DMS79 treated with DMSO at 0.1 percent for 48 hours (cell line): ENCODE results near the gene NHS.

ENCODE experiments used
- DNase-seq: peaks from one replicate; lab custom pipeline; 2025; lab: John Stamatoyannopoulos, UW

Gene NHS

GRCh38 chrX:17448188-17448587 lies 73.2 kb downstream of the NHS start:
- no peak for DNase-seq

- DNase-seq: no peak
Measured at GRCh38 chrX:17449866-17450265, 74.9 kb downstream of the NHS start.

DNA sequence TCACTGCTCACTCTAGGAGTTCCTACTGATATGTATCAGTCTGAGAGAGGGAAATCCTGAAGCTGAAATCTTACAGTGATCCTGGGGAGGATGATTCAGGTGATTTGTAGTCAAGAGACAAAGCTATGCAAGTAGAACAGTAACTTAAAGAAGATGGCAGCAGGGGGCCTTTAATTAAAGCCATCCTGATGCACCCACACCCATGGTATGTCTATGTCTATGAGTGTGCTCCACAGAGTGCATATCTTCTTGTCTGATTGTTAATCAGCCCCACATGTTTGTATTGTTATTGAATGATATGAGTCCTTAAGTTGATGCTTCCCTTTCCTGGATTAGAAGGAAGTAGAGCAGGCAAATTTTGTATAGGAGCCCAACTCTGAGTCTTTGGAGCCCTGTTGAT lies 78.8 kb downstream of the NHS start:
- no peak for DNase-seq

DNA sequence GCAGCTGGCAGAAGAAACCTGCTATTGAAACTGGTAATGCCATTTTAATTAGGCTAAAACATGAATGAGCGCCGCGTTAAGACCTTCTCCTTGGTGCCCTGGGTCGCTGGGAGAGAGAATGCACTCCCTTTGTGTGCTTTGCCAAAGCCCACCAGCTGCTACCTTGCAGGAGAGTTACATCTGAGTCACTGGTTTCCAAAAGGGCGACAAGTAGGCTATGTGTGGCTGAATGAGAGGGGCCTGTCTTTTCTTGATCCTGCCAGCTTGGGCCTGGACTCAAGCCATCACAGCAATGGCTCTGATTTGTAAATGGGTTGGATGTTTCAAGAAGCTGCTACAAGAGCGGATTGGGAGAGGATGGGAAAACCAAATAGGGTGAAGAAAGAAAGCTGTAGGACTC lies 81.5 kb downstream of the NHS start:
- DNase-seq: no peak

DNA sequence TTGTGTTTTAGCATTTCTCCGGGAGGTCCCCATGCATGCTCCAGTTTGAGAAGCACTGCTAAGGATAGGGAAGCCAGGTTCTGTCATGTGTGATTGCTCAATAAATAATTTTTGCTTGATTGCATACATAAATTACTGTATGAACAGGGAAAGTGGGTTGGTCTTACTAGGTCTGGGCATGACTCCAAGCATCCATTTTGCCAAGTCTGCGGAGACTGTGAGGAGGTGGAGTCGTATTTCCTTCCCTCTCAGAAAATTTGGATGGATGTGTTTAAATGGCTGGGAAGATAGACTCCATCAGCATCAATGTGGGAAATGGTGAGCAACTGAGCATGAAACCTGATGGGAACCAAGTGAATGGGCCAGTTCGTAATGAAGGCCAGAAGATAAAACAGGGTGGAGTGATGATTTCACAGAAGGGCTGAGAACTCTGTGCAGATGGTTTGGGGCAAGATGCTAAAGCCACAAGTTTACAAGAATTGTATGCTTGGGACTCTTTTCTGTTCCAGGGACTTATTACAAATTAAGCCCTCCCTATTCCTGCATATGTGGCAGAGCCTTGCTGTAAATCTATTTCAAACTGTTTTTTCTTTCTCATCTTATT lies 84.1 kb downstream of the NHS start:
- peak; percentile 23 for DNase-seq

- no peak for DNase-seq
Measured at GRCh38 chrX:17459661-17460060, 84.7 kb downstream of the NHS start.

- no peak for DNase-seq
Measured at GRCh38 chrX:17462881-17463280, 87.9 kb downstream of the NHS start.

DNA sequence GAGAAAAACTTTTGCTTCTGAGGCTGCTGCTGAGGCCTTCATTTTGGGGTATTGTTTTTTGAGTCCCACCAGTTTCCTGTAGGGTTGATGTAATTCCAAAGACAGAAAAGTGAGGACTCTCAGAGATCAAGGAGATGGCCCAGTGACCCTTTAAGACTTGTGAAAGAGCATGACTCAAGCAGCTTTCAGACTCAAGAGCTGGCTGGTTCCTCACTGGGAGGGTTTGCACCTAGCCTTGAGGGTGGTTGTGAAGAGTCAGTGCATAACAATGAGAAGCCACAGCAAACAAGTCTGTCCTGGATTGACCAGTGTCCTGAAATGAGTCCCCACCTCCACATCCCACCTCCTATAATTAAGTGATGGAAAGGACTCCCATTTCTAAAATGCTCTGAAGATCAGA lies 89.2 kb downstream of the NHS start:
- DNase-seq: no peak

DNA sequence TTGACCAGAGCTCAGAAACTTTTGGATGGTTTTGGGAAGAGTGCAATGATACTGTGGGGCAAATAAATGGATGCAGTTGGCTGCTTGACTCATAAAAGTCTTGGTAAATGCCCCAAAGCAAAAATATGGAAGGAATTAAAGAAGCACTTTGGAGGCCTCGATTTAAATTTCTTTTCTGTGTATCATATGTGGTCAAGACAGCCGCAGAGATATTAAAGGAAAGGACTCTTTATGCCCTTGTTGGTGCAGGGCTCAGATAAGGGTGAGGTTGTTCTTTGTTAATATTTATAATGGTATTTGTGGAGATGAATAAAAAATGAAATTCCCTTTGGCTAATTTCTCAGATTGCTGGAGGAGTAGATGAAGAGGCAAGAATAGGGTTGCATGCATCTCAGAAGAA lies 90.2 kb downstream of the NHS start:
- no peak for DNase-seq

GRCh38 chrX:17465802-17466201 lies 90.8 kb downstream of the NHS start:
- DNase-seq: no peak

DNA sequence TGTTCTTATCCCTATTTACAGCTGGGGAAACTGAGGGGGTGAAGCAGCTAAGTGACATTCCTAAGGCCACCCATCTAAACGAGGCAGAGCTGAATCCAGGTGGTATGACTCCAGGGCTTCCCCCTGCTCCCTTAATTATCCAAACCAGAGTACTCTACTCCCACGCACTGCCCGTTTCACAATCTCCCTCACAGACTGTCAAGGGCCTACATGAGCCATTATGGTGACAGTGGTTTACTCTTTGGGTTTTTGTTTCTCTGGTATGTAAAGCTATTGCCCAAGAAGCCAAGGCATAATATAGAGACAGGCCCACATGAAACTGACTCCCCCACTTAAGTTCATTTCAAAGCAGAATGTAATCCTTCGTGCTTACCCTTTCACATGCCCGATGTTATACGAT lies 95.1 kb downstream of the NHS start:
- DNase-seq: no peak

DNA sequence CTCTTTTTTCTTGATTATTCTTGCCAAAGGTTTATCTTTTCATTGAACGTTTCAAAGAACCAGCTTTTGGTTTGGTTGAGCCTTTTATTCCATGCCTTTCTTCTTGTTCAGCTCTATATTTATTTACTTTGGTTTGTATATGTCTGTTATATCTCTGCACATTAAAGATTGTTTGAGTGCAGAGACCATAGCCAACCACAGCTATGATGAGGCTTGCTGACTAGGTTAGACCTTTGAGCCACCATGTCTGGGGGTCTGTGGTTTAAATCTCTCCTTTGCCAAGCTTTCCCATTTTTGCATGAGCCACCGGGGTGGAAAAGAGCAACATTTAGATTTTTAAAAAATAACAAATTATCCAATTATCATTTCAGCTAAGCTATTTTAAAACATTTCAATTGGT lies 96.1 kb downstream of the NHS start:
- DNase-seq: no peak

DNA sequence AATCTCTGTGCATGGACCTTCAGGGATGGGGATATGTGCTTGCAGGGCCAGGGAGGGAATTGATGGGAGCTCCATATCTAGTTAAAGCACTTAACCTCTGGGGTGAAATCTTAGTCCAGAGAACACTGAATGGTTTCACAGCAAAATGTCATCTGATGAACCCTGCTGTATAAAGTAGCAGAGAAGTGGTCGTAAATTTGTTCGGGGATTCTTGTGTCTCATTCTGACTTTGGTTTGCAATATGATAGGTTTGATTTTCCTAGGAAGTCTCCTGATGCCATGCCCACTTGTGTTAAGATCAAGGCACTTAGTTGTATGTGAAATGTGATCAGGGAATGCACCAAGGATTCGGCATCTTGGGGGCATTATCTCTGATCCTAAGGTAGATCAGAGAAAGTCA lies 96.9 kb downstream of the NHS start:
- DNase-seq: no peak

DNA sequence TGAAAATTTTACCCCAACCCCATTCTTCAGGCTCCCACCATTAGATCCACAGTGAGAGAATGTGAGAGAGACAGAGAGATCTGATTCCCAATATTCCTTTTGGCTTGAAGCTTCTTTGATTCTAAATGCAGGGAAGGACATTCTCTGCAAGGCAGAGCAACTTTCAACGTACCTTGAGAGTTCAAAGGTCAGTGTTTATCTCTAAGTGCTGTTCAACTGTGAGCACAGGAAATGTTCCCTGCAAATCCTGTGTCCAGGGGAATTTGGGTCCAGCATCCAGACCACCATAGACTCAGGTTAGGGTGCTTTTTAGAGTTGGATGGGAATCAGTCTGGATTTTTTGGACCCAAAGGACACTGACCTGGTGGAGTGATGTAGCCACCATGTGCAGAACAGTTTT lies 97.4 kb downstream of the NHS start:
- DNase-seq: no peak

GRCh38 chrX:17473021-17473420 lies 98.0 kb downstream of the NHS start:
- DNase-seq: no peak

- DNase-seq: no peak
Measured at GRCh38 chrX:17474892-17475291, 99.9 kb downstream of the NHS start.

DNA sequence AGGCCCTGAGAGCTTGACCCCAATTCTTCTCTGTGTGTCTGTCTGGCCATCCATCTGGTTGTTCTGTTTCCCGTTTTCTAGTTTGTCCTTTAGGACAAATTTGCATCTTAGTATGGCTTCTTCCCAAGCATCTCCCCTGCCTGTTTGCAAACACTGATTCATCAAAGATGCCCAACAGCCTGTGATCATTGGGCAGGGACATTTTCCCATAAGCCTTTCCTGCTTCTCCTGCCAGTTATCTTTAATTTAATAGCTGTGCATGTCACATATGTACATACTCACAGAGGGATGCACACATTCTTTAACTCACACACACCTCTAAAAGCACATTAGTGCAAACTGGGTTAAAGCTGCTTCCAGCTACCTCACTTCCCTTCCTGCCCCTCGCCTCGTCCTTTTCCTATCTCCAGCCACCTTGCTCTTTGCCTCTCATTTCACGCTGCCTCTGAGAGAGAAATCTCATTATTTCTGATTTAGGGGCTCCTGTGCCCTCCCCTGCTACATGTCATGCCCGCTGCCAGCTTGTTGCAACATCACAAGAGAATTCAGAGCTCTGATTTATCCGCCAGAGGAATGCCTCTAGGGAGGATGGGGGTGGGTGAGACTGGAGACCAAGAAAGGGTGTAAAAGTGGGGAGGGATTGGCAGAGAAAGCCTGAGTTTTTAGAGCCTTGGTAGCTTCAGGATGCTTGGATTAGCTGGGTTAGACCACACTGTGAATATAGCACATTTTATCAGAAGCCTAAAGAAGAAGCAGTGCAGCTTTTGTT lies 100.6 kb downstream of the NHS start:
- DNase-seq: no peak

DNA sequence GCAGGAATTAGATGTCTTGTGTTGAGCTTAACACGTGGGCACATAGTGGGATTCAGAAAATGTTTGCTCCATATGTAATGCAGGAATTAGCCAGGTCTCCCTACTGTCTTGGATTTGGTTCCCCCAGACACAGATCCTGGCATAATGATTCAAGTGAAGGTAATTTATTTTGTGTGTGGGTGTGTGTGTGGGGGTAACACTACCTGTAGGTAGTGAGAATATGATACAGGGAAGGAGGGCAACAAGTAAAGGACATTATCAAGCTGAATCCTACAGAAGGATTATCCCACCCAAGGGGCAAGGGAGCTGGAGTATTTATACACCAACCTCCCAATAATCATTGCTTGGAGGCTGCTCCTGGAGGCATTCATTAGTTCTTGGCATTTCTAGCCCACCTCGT lies 101.4 kb downstream of the NHS start:
- no peak for DNase-seq

GRCh38 chrX:17481086-17481485 lies 106.1 kb downstream of the NHS start:
- DNase-seq: no peak

GRCh38 chrX:17484592-17484991 lies 109.6 kb downstream of the NHS start:
- no peak for DNase-seq

DNA sequence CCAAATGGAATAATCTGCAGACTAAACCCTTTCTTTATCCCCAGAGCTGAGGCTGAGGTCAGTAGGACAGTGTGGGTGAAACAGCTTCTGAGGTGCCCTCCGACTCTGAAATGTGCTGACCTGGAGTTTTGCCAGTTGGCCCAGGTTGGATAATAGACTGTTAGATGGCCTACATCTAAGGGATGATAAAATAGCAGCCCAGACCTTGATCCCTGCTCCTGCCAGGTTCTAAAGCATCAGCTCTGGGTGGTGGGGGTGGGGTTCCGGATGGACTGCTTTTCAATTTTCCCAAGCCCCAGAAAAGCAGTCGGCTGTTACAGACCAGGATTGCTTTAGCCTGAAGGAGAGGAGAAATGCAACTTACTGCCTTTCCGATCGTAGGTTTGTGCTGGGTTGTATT lies 110.4 kb downstream of the NHS start:
- DNase-seq: no peak

DNA sequence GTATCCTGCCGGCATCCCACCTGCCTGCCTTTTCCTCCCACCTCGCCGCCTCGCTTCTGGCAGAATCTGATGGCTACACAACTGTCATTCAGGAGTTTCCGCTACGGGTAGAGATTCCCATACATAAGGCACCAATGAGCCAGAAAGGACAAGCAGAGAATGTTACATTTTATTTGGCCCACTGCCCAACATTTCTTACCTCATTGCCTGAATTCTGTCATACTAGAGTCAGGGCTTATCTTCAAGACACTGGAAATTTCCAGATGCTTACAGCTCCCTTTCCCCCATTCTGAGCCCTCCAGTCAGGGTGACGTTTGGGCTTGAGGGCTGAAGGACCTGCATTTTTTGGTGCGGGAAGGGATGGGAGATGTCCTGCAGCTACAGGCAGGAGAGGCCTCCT lies 113.0 kb downstream of the NHS start:
- no peak for DNase-seq

GRCh38 chrX:17494216-17494615 lies 119.2 kb downstream of the NHS start:
- no peak for DNase-seq

DNA sequence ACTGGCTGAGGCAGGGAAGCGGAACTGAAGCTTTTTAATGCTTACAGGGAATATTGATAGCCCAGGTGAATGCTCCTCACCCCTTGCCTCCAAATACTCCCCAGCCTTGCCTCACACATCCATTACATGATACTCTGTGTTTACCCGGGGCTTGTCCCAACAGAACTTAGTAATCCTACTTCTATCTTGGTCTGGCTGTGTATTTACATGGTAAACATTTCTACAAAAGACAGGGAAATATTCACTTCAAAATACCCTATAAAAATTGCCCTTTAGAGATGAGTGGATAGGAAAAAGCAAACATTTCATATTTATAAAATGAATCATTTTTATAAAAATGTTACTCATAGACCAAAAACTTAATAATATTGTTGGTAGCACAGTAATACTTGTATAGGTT lies 120.1 kb downstream of the NHS start:
- DNase-seq: no peak
